GM12892 (cell line): ENCODE measurements around the gene LOXHD1.

Source experiments
- POLR2A ChIP-seq: IDR thresholded peaks from 2 replicates; pipeline ENCODE4 v1.6.1; 2011; ENCODE audit warnings: low read depth, low read length, control low read depth
- POLR2AphosphoS5 ChIP-seq: IDR thresholded peaks from 2 replicates; pipeline ENCODE4 v1.6.1; 2011; ENCODE audit warnings: low read depth, low read length, control low read depth
- TAF1 ChIP-seq: IDR thresholded peaks from 2 replicates; pipeline ENCODE4 v1.6.1; 2011; ENCODE audit warnings: low read depth, mild to moderate bottlenecking, control low read depth, low read length, borderline replicate concordance

DNA sequence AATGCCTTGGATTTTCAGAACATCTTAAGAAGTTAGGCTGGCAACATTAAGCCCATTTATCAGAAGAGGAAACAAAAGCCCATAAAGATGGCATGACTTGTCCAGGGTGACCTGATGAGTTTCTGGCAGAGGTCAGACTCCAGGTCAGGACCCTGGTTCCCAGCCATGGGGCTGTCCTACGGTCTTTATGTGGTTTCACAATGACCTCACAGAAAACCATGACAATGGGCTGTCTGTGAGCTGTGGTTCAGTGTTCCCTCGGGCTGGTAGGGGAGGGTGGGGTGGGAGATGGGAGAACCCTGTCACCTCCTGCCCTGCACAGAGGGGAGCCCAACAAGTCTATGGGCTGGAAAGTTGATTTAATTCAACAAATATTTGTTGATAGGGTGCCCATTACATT lies 101.8 kb downstream of the LOXHD1 start:
- no peak for TF ChIP-seq POLR2A
- TF ChIP-seq TAF1: no peak
- no peak for TF ChIP-seq POLR2AphosphoS5
